ENCODE results near the gene TGFBR3L. TPM values are rescaled to one million over a fixed set of nuclear protein-coding genes. Genes with fewer than 3 reads are reported as not detected.

TGFBR3L gene
- total and polyA plus RNA-seq, 2 of the 13 experiments (the other 11 are each of a cell fraction or from before 2014, with no cell fraction given) = 0.20 to 1.0 TPM

GRCh38 chr19:7866399-7867091, 48.1 kb upstream of the TGFBR3L start (continued):
- TF ChIP-seq, protein P1, sequence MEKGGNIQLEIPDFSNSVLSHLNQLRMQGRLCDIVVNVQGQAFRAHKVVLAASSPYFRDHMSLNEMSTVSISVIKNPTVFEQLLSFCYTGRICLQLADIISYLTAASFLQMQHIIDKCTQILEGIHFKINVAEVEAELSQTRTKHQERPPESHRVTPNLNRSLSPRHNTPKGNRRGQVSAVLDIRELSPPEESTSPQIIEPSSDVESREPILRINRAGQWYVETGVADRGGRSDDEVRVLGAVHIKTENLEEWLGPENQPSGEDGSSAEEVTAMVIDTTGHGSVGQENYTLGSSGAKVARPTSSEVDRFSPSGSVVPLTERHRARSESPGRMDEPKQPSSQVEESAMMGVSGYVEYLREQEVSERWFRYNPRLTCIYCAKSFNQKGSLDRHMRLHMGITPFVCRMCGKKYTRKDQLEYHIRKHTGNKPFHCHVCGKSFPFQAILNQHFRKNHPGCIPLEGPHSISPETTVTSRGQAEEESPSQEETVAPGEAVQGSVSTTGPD (CRISPR knock-in tag; IDR thresholded peaks at IDR 0.05) = no peak
- no peak for TF ChIP-seq ZNF792 (CRISPR knock-in tag; IDR thresholded peaks at IDR 0.05)
- peak; percentile 38; the same call in 1 of the 2 replicates for TF ChIP-seq SALL1 (CRISPR knock-in tag; IDR thresholded peaks at IDR 0.05)
- TF ChIP-seq BCLAF1 (IDR thresholded peaks at IDR 0.05) = no peak
- no peak for TF ChIP-seq STAT5B (CRISPR knock-in tag; IDR thresholded peaks at IDR 0.05)
- no peak for TF ChIP-seq PREB (CRISPR knock-in tag; IDR thresholded peaks at IDR 0.05)
- no peak for TF ChIP-seq ZNF510 (CRISPR knock-in tag; IDR thresholded peaks at IDR 0.05; ENCODE audit: low read depth)
- TF ChIP-seq KDM4B (CRISPR knock-in tag; IDR thresholded peaks at IDR 0.05) = no peak
- no peak for TF ChIP-seq ZNF253 (CRISPR knock-in tag; IDR thresholded peaks at IDR 0.05; ENCODE audit: borderline replicate concordance)
- TF ChIP-seq PITX1 (CRISPR knock-in tag; IDR thresholded peaks at IDR 0.05) = peak; percentile 51
- TF ChIP-seq, protein P2, sequence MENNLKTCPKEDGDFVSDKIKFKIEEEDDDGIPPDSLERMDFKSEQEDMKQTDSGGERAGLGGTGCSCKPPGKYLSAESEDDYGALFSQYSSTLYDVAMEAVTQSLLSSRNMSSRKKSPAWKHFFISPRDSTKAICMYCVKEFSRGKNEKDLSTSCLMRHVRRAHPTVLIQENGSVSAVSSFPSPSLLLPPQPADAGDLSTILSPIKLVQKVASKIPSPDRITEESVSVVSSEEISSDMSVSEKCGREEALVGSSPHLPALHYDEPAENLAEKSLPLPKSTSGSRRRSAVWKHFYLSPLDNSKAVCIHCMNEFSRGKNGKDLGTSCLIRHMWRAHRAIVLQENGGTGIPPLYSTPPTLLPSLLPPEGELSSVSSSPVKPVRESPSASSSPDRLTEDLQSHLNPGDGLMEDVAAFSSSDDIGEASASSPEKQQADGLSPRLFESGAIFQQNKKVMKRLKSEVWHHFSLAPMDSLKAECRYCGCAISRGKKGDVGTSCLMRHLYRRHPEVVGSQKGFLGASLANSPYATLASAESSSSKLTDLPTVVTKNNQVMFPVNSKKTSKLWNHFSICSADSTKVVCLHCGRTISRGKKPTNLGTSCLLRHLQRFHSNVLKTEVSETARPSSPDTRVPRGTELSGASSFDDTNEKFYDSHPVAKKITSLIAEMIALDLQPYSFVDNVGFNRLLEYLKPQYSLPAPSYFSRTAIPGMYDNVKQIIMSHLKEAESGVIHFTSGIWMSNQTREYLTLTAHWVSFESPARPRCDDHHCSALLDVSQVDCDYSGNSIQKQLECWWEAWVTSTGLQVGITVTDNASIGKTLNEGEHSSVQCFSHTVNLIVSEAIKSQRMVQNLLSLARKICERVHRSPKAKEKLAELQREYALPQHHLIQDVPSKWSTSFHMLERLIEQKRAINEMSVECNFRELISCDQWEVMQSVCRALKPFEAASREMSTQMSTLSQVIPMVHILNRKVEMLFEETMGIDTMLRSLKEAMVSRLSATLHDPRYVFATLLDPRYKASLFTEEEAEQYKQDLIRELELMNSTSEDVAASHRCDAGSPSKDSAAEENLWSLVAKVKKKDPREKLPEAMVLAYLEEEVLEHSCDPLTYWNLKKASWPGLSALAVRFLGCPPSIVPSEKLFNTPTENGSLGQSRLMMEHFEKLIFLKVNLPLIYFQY (CRISPR knock-in tag; IDR thresholded peaks at IDR 0.05; ENCODE audit: borderline replicate concordance) = peak; percentile 55; the same call in 1 of the 2 replicates
- TF ChIP-seq, protein P3, sequence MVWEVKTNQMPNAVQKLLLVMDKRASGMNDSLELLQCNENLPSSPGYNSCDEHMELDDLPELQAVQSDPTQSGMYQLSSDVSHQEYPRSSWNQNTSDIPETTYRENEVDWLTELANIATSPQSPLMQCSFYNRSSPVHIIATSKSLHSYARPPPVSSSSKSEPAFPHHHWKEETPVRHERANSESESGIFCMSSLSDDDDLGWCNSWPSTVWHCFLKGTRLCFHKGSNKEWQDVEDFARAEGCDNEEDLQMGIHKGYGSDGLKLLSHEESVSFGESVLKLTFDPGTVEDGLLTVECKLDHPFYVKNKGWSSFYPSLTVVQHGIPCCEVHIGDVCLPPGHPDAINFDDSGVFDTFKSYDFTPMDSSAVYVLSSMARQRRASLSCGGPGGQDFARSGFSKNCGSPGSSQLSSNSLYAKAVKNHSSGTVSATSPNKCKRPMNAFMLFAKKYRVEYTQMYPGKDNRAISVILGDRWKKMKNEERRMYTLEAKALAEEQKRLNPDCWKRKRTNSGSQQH (CRISPR knock-in tag; IDR thresholded peaks at IDR 0.05; ENCODE audit: low read depth) = no peak
- TF ChIP-seq, protein P4, sequence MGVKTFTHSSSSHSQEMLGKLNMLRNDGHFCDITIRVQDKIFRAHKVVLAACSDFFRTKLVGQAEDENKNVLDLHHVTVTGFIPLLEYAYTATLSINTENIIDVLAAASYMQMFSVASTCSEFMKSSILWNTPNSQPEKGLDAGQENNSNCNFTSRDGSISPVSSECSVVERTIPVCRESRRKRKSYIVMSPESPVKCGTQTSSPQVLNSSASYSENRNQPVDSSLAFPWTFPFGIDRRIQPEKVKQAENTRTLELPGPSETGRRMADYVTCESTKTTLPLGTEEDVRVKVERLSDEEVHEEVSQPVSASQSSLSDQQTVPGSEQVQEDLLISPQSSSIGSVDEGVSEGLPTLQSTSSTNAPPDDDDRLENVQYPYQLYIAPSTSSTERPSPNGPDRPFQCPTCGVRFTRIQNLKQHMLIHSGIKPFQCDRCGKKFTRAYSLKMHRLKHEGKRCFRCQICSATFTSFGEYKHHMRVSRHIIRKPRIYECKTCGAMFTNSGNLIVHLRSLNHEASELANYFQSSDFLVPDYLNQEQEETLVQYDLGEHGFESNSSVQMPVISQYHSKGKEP (CRISPR knock-in tag; IDR thresholded peaks at IDR 0.05) = no peak
- TF ChIP-seq ZNF430 (CRISPR knock-in tag; IDR thresholded peaks at IDR 0.05) = no peak
- TF ChIP-seq ZNF567 (CRISPR knock-in tag; IDR thresholded peaks at IDR 0.05; ENCODE audit: borderline replicate concordance) = peak; percentile 37; the same call in 1 of the 2 replicates

Data from HepG2 (cell line).